Measurements from ENCODE around the gene PRDM1. TPM values are rescaled to one million over a fixed set of nuclear protein-coding genes. Genes with fewer than 3 reads are reported as not detected.

Gene PRDM1
- total RNA-seq, 1 experiment from 2014 or later = 2.6 TPM

DNA sequence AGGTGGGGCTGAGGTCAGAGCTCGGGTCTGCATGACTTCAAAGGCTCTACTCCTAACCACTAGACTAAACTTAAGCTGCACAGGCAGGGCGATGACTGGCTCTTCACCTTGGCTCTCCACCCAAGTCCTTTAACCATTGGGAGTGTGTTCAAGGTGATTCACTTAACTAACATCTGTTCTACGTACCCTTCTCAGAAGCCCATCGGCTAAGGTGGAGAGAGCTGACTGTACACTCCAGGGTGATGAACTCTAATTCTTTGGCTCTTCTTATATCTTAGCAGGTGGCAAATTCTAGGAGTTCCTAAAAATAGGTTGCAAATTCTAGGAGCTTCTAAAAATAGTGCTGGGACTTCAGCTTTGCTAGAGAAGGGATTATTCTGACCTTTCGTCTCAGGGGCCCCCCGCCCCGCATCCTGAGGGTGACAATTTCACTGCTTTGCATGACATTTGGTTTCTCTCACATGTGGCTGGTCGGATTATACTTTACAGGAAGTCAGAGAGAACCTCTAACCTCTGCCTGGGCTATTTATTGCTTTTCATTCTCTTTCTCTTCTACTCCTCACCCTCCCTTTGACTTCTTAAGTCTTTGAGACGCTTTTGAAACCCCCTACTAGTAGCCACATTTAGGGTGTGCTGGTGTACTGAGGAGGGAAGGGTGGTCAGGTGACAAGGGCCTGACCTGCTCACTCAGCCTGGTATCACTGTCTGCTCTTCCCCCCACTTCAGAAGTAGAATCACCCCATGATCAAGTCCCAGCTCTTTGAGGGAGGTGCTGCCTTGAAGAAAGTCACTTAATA, 55.5 kb downstream of the PRDM1 start:
- Histone ChIP-seq H3F3A (ENCODE audit: insufficient read depth, low read depth) (peaks cover 5% of the 10 kb centered on the region), H2AFZ (no peak overlapping the region), H3K27ac (no peak overlapping the region), H4K20me1 (ENCODE audit: insufficient read depth) (no peaks in the 10 kb centered on the region), H3K4me3 (no peak overlapping the region), H3K27me3 (ENCODE audit: insufficient read depth, low read depth) (no peaks in the 10 kb centered on the region), H3K9me2 (ENCODE audit: insufficient read depth) (no peaks in the 10 kb centered on the region), H3K9me3 (ENCODE audit: insufficient read depth, low read depth) (no peaks in the 10 kb centered on the region; the same call in 1 of the 2 replicates), H3K36me3 (ENCODE audit: low read depth) (no peaks in the 10 kb centered on the region), H3K4me1 (replicated peaks; ENCODE audit: insufficient read depth) (peaks cover 29% of the 10 kb centered on the region), H3K4me2 (0 out of 2 replicates have a peak overlapping the region, but pooled peaks have one; percentile 14), H3K79me2 (ENCODE audit: low read depth) (no peaks in the 10 kb centered on the region)
- no peak for TF ChIP-seq EZH2 (IDR thresholded peaks at IDR 0.05; ENCODE audit: low read depth)
- TF ChIP-seq CTCF (conservative IDR thresholded peaks at IDR 0.05) = no peak
- no TSS peak for BruUV-seq (replicated peaks)
- ChIA-PET CTCF (no interaction called here), POLR2A (ENCODE audit: unreplicated experiment) (no interaction called here)
- DNase-seq = no peak
- intact Hi-C loops (cut with micrococcal nuclease; ENCODE audit: unreplicated experiment) = no loop called here

GRCh38 chr6:106142876-106143431, 56.8 kb downstream of the PRDM1 start:
- H3K27ac ChIP-seq = no peak overlapping the region
- TF ChIP-seq EZH2 (IDR thresholded peaks at IDR 0.05; ENCODE audit: low read depth) = no peak
- TF ChIP-seq CTCF (conservative IDR thresholded peaks at IDR 0.05) = no peak
- H3K79me2 ChIP-seq (ENCODE audit: low read depth) = no peaks in the 10 kb centered on the region
- no peak overlapping the region for H2AFZ ChIP-seq
- H3K9me3 ChIP-seq (ENCODE audit: insufficient read depth, low read depth) = no peaks in the 10 kb centered on the region
- ChIA-PET POLR2A (ENCODE audit: unreplicated experiment) (no interaction called here), CTCF (no interaction called here)
- no peaks in the 10 kb centered on the region for H4K20me1 ChIP-seq (ENCODE audit: insufficient read depth)
- peaks cover 18% of the 10 kb centered on the region for H3F3A ChIP-seq (ENCODE audit: insufficient read depth, low read depth)
- H3K4me1 ChIP-seq (replicated peaks; ENCODE audit: insufficient read depth) = peaks cover 42% of the 10 kb centered on the region
- H3K4me2 ChIP-seq = peak overlapping the region; percentile 14
- no peak overlapping the region for H3K4me3 ChIP-seq
- BruUV-seq (replicated peaks) = no TSS peak
- no peaks in the 10 kb centered on the region for H3K36me3 ChIP-seq (ENCODE audit: low read depth)
- intact Hi-C loops (cut with micrococcal nuclease; ENCODE audit: unreplicated experiment) = no loop called here
- no peaks in the 10 kb centered on the region for H3K27me3 ChIP-seq (ENCODE audit: insufficient read depth, low read depth)
- peak in 1 of 2 experiments; percentile 10 for DNase-seq
- H3K9me2 ChIP-seq (ENCODE audit: insufficient read depth) = no peaks in the 10 kb centered on the region

GRCh38 chr6:106143665-106144064, 57.5 kb downstream of the PRDM1 start:
- TF ChIP-seq CTCF (conservative IDR thresholded peaks at IDR 0.05) (no peak), EZH2 (IDR thresholded peaks at IDR 0.05; ENCODE audit: low read depth) (no peak)
- intact Hi-C loops (cut with micrococcal nuclease; ENCODE audit: unreplicated experiment) = no loop called here
- no peak for DNase-seq
- peaks cover 20% of the 10 kb centered on the region for H3F3A ChIP-seq (ENCODE audit: insufficient read depth, low read depth)
- no peak overlapping the region for H3K4me2 ChIP-seq
- H3K4me1 ChIP-seq (replicated peaks; ENCODE audit: insufficient read depth) = peaks cover 49% of the 10 kb centered on the region
- no peak overlapping the region for H3K4me3 ChIP-seq
- H3K9me3 ChIP-seq (ENCODE audit: insufficient read depth, low read depth) = no peaks in the 10 kb centered on the region
- no peaks in the 10 kb centered on the region for H4K20me1 ChIP-seq (ENCODE audit: insufficient read depth)
- H2AFZ ChIP-seq = no peak overlapping the region
- H3K27ac ChIP-seq = no peak overlapping the region
- H3K27me3 ChIP-seq (ENCODE audit: insufficient read depth, low read depth) = no peaks in the 10 kb centered on the region
- ChIA-PET CTCF (no interaction called here), POLR2A (ENCODE audit: unreplicated experiment) (no interaction called here)
- no TSS peak for BruUV-seq (replicated peaks)
- H3K36me3 ChIP-seq (ENCODE audit: low read depth) = no peaks in the 10 kb centered on the region
- H3K79me2 ChIP-seq (ENCODE audit: low read depth) = no peaks in the 10 kb centered on the region
- H3K9me2 ChIP-seq (ENCODE audit: insufficient read depth) = no peaks in the 10 kb centered on the region
